ENCODE data around the gene NPRL2. TPM values are rescaled to one million over a fixed set of nuclear protein-coding genes. Genes with fewer than 3 reads are reported as not detected.
"Not testable (repeated sequence)": the region's sequence is repeated elsewhere in the genome, so short reads cannot be mapped to it uniquely, and the experiment has no call there.

The NPRL2 gene
- total RNA-seq, 1 donor from 2014 or later: 20.5 TPM

- DNase-seq (ENCODE audit: low spot score): no peak
These were observed 36.2 kb downstream of the NPRL2 start for GRCh38 chr3:50314342-50314741.

DNA sequence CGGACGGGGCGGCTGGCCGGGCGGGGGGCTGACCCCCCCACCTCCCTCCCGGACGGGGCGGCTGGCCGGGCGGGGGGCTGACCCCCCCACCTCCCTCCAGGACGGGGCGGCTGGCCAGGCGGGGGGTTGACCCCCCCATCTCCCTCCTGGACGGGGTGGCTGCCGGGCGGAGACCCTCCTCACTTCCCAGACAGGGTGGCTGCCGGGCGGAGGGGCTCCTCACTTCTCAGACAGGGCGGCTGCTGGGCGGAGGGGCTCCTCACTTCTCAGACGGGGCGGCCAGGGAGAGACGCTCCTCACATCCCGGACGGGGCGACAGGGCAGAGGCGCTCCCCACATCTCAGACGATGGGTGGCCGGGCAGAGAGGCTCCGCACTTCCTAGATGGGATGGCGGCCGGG is 38.5 kb downstream of the NPRL2 start:
- DNase-seq (ENCODE audit: low spot score): not testable (repeated sequence)

- no peak for DNase-seq (ENCODE audit: low spot score)
These were observed 46.0 kb downstream of the NPRL2 start for GRCh38 chr3:50304601-50305000.

GRCh38 chr3:50303013-50303815 is 47.4 kb downstream of the NPRL2 start, which contains the start of gene HYAL1:
TSS of gene HYAL1 (minus strand) at chr3:50303574. CDS start at chr3:50302956, 618 bp downstream.
- no peak for DNase-seq (ENCODE audit: low spot score)

GRCh38 chr3:50302095-50303012 is 48.2 kb downstream of the NPRL2 start:
- no peak for DNase-seq (ENCODE audit: low spot score)

- no peak for DNase-seq (ENCODE audit: low spot score)
These were observed 49.8 kb downstream of the NPRL2 start for GRCh38 chr3:50300681-50301254.

- DNase-seq (ENCODE audit: low spot score): no peak
These were observed 50.5 kb downstream of the NPRL2 start for GRCh38 chr3:50299929-50300680.

GRCh38 chr3:50299638-50299928 is 51.0 kb downstream of the NPRL2 start:
- DNase-seq (ENCODE audit: low spot score): no peak

DNA sequence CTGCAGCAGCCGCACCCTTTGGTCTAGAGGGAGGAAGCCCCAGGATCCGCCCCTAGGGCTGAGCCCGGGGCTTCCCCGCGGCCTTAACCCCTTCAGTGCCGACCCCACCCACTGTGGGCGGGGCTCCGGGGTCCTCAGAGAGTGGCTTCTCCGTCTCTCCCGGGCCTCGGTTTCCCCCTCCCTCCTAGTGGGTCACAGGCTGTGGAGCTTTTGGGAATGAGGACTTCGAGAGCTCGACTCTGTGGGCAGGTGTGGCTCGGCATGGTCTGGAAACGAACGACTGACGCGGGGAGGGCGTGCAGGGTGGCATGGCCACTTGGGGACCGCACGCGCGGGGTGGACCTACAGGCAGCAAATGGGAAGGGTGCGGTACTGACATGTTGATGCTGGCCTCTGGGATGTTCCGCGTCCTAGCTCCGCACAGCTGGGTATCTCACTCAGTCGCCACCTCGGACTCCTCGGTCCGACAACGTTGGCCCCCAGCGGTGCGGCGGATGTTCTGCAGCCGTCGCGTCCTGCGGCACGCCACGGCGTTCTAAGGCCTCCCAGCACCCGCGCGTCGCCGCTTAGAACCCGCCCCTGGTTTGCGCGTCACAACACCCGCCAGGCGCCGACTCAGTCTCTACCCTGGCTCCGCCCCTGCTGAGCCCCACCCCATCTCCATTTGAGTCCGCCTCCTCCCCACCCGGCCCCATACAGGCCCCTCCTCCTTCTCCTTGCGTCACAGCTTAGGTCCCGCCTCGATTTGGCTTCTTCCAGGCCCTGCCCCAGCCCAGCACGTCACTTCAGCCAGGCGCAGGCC is 51.5 kb downstream of the NPRL2 start, which contains the start of the genes HYAL3 and NAA80:
HYAL3 (minus strand) TSS at position 570 of the 802 bp plus-strand sequence. CDS start 3,803 bp downstream, outside the sequence.
NAA80 (minus strand) TSS at position 570 of the 802 bp plus-strand sequence. CDS start 1,942 bp downstream, outside the sequence.
- DNase-seq (ENCODE audit: low spot score): peak; percentile 100

DNA sequence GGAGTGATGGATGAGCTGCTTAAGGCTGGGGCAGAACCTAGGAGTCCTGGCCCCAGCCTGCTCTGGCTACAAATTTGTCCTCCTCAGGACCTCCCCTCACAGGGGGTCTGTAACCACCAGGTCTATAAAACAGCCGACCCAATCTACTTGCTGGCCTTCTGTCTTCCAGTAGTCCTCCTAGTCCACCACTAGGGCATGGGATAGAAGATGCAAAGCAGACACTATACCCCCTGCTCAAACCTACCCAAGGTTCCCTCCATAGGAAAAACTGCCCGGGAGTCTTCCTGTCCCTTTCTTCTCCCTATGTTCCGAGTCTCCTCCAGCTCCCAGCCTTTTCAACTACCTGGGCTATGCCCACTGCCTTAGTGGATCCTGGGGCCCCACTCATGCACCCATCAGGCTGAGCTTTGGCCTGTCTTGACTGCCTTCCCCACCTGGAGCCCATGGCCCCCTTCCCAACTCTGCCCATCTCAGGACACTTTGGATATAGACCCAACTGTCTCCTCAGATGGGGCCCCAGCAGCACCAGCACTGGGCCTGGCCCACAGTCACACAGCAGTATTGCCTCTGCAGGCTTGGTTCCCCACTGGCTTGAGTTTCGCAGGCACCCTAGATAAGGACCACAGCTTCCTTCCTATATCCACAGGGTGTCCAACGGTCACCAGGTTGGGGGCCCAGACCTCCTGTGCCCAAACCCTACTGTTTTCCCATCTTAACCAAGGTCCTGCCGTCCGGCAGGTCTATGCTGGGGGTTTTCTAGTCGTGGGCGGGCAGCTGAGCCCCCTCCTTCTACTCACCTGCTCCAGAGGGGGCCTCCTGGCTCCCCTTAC is 52.5 kb downstream of the NPRL2 start:
- no peak for DNase-seq (ENCODE audit: low spot score)

DNA sequence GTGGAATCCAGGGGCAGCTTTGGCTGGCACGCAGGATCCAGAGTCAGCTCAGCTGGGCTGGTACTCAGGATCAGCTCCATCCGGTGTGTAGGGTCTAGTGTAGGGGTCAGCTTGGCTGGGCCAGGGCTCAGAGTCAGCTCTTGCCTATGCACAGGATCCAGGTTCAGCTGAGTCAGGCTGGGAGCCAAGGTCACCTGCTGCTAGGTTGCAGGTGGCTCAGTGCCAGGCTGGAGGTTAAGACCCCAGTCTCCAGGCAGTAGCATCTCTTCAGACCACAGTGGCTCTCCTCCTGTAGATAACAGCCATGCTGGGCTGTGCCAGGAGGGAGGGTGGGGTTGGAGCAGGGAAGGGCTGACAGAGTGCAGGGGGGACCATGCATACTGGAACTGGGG is 53.2 kb downstream of the NPRL2 start:
- DNase-seq (ENCODE audit: low spot score): no peak

Other genes starting within 250 kb of the NPRL2 start
- 132 TPM for gene SEMA3F, start 195.5 kb downstream of the NPRL2 start, total RNA-seq
- not detected for gene GNAT1, start 159.2 kb downstream of the NPRL2 start, total RNA-seq
- 0.34 TPM for gene SLC38A3, start 145.5 kb downstream of the NPRL2 start, total RNA-seq
- gene GNAI2, start 114.6 kb downstream of the NPRL2 start, total RNA-seq: 222 TPM
- gene SEMA3B, start 81.6 kb downstream of the NPRL2 start, total RNA-seq: 18.2 TPM
- not detected for gene LSMEM2, start 71.7 kb downstream of the NPRL2 start, total RNA-seq
- gene IFRD2, start 58.3 kb downstream of the NPRL2 start, total RNA-seq: 104 TPM
- gene HYAL3, start 51.4 kb downstream of the NPRL2 start, total RNA-seq: 1.8 TPM
- 10.7 TPM for gene NAA80, start 51.4 kb downstream of the NPRL2 start, total RNA-seq
- gene HYAL1, start 47.2 kb downstream of the NPRL2 start, total RNA-seq: 9.8 TPM
- gene HYAL2, start 28.0 kb downstream of the NPRL2 start, total RNA-seq: 87.9 TPM
- gene TUSC2, start 22.6 kb downstream of the NPRL2 start, total RNA-seq: 24.7 TPM
- 21.2 TPM for gene RASSF1, start 9.9 kb downstream of the NPRL2 start, total RNA-seq
- gene ZMYND10, start 5.0 kb downstream of the NPRL2 start, total RNA-seq: 0.26 TPM
- gene CYB561D2, start 87 bp upstream of the NPRL2 start, total RNA-seq: 27.5 TPM
- gene TMEM115, start 8.7 kb upstream of the NPRL2 start, total RNA-seq: 30.4 TPM
- 2.6 TPM for gene CACNA2D2, start 152.9 kb upstream of the NPRL2 start, total RNA-seq
- gene C3orf18, start 217.0 kb upstream of the NPRL2 start, total RNA-seq: 8.0 TPM
- gene HEMK1, start 218.7 kb upstream of the NPRL2 start, total RNA-seq: 34.4 TPM